Activated gamma-delta T cell treated with anti-CD3 and anti-CD28 coated beads, Interleukin-2, amount 50 U/mL, for 16 hours (primary cell): Measurements from ENCODE around the gene DUOXA2.
"Not testable (repeated sequence)": the region's sequence is repeated elsewhere in the genome, so short reads cannot be mapped to it uniquely, and the experiment has no call there.

Experiments used
- DNase-seq: peaks from one replicate; pipeline ENCODE4 v3.0.0-alpha.2; 2020; ENCODE audit warnings: low read depth

DUOXA2 gene

GRCh38 chr15:45114076-45114750 is at the start of gene DUOXA2, which contains the start of gene DUOX2:
TSS of gene DUOXA2 (plus strand) at chr15:45114326. CDS start at chr15:45114606, 280 bp downstream.
TSS of gene DUOX2 (minus strand) at chr15:45114172. CDS start at chr15:45113411, 761 bp downstream.
- DNase-seq, result no peak

GRCh38 chr15:45064386-45064785 is 49.7 kb upstream of the DUOXA2 start:
- no peak for DNase-seq

GRCh38 chr15:45069942-45070360 is 44.2 kb upstream of the DUOXA2 start:
- DNase-seq, result not testable (repeated sequence)

- not testable (repeated sequence) for DNase-seq
These were observed 40.5 kb upstream of the DUOXA2 start for GRCh38 chr15:45073602-45074001.

- not testable (repeated sequence) for DNase-seq
These were observed 38.4 kb upstream of the DUOXA2 start for GRCh38 chr15:45075440-45076320.

GRCh38 chr15:45077391-45077790 is 36.7 kb upstream of the DUOXA2 start:
- DNase-seq, result not testable (repeated sequence)

GRCh38 chr15:45079201-45079600 is 34.9 kb upstream of the DUOXA2 start:
- DNase-seq, result not testable (repeated sequence)

GRCh38 chr15:45079628-45080246 is 34.4 kb upstream of the DUOXA2 start:
- DNase-seq, result not testable (repeated sequence)

GRCh38 chr15:45080593-45080992 is 33.5 kb upstream of the DUOXA2 start:
- not testable (repeated sequence) for DNase-seq

GRCh38 chr15:45082412-45082811 is 31.7 kb upstream of the DUOXA2 start:
- not testable (repeated sequence) for DNase-seq

GRCh38 chr15:45083223-45083622 is 30.9 kb upstream of the DUOXA2 start:
- DNase-seq, result no peak

- no peak for DNase-seq
These were observed 30.0 kb upstream of the DUOXA2 start for GRCh38 chr15:45084163-45084562.

- DNase-seq, result no peak
These were observed 26.6 kb upstream of the DUOXA2 start for GRCh38 chr15:45087513-45087912.

GRCh38 chr15:45088801-45089711 is 25.1 kb upstream of the DUOXA2 start:
- no peak for DNase-seq

- no peak for DNase-seq
These were observed 24.3 kb upstream of the DUOXA2 start for GRCh38 chr15:45089712-45090373.

GRCh38 chr15:45091161-45091560 is 23.0 kb upstream of the DUOXA2 start:
- DNase-seq, result no peak

GRCh38 chr15:45091576-45091975 is 22.6 kb upstream of the DUOXA2 start:
- DNase-seq, result no peak

GRCh38 chr15:45093013-45093412 is 21.1 kb upstream of the DUOXA2 start:
- DNase-seq, result no peak

- no peak for DNase-seq
These were observed 20.3 kb upstream of the DUOXA2 start for GRCh38 chr15:45093622-45094357.

- DNase-seq, result no peak
These were observed 19.8 kb upstream of the DUOXA2 start for GRCh38 chr15:45094358-45094730.
